ENCODE measurements around the gene ATOH8. TPM values are rescaled to one million over a fixed set of nuclear protein-coding genes. Genes with fewer than 3 reads are reported as not detected.

ATOH8 gene
- total and polyA plus RNA-seq, 2 donors (not counting 1 experiment from before 2014, with no cell fraction given), result not detected

GRCh38 chr2:85785871-85786270 is 32.1 kb downstream of the ATOH8 start:
- H3K9ac ChIP-seq (ENCODE audit: low read length), result no peak overlapping the region
- Mint-ChIP-seq H3K27ac (no peak overlapping the region), H3K4me1 (peaks cover 2% of the 10 kb centered on the region), H3K9me3 (ENCODE audit: insufficient read depth) (no peaks in the 10 kb centered on the region), H3K4me3 (no peak overlapping the region), H3K27me3 (peaks cover 13% of the 10 kb centered on the region)
- ChIA-PET CTCF (interaction anchor here (1.5 kb wide), 1 partner anchor 57 kb away, joined by 3 read pairs; no protein-coding TSS in a partner anchor), POLR2A (no interaction called here)
- H4K20me1 ChIP-seq (ENCODE audit: control insufficient read depth, insufficient read depth, low read length, poor library complexity, severe bottlenecking), result no peaks in the 10 kb centered on the region
- H3K9me3 ChIP-seq (ENCODE audit: control extremely low read depth in 1 of 3, control insufficient read depth in 2 of 3, insufficient read depth in 1 of 3, low read length in 2 of 3), result no peaks in the 10 kb centered on the region
- intact Hi-C loops (cut with micrococcal nuclease), result no loop called here
- TF ChIP-seq CTCF (IDR thresholded peaks at IDR 0.05), result no peak
- TF ChIP-seq EZH2 (IDR thresholded peaks at IDR 0.05; ENCODE audit: borderline replicate concordance, insufficient read depth, low read depth, low read length, poor library complexity, severe bottlenecking), result no peak
- no peaks in the 10 kb centered on the region for H3K36me3 ChIP-seq (replicated peaks in 1 of 2; ENCODE audit: control extremely low read depth in 1 of 2, control insufficient read depth in 1 of 2, extremely low read depth in 1 of 2, insufficient read depth in 2 of 2, low read length in 1 of 2)
- H3K27ac ChIP-seq (ENCODE audit: low read length in 2 of 2), result no peak overlapping the region
- peak overlapping the region; percentile 33 for H2AFZ ChIP-seq (ENCODE audit: insufficient read depth, low read depth, low read length, poor library complexity, severe bottlenecking)
- H3K4me1 ChIP-seq (ENCODE audit: control insufficient read depth in 2 of 2, insufficient read depth in 2 of 2, low read length in 2 of 2), result no peaks in the 10 kb centered on the region
- ATAC-seq (ENCODE audit: low read depth) (no peak), DNase-seq (no peak)
- no peaks in the 10 kb centered on the region for H3K79me2 ChIP-seq (ENCODE audit: control insufficient read depth, insufficient read depth, low read length)
- peaks cover 0 to 11% (median 3%) of the 10 kb centered on the region in 4 experiments for H3K27me3 ChIP-seq (replicated peaks in 1 of 4; ENCODE audit: control extremely low read depth in 1 of 4, control insufficient read depth in 3 of 4, insufficient read depth in 4 of 4, low read length in 3 of 4)
- no peak overlapping the region for H3K4me2 ChIP-seq (replicated peaks; ENCODE audit: low read depth, low read length, poor library complexity, severe bottlenecking)
- 60% methylated on average over 4 of the region's 4 CpGs for WGBS (ENCODE audit: insufficient coverage)
- H3K4me3 ChIP-seq (ENCODE audit: control extremely low read depth in 1 of 5, extremely low read depth in 1 of 5, insufficient read depth in 1 of 5, low read depth in 2 of 5, low read length in 4 of 5), result no peak overlapping the region

- Histone ChIP-seq H4K20me1 (ENCODE audit: control insufficient read depth, insufficient read depth, low read length, poor library complexity, severe bottlenecking) (no peaks in the 10 kb centered on the region), H3K27me3 (replicated peaks in 1 of 4; ENCODE audit: control extremely low read depth in 1 of 4, control insufficient read depth in 3 of 4, insufficient read depth in 4 of 4, low read length in 3 of 4) (peaks cover 0 to 11% (median 4%) of the 10 kb centered on the region in 4 experiments), H3K36me3 (replicated peaks in 1 of 2; ENCODE audit: control extremely low read depth in 1 of 2, control insufficient read depth in 1 of 2, extremely low read depth in 1 of 2, insufficient read depth in 2 of 2, low read length in 1 of 2) (no peaks in the 10 kb centered on the region), H3K4me2 (replicated peaks; ENCODE audit: low read depth, low read length, poor library complexity, severe bottlenecking) (no peak overlapping the region), H3K4me1 (ENCODE audit: control insufficient read depth in 2 of 2, insufficient read depth in 2 of 2, low read length in 2 of 2) (no peaks in the 10 kb centered on the region), H3K79me2 (ENCODE audit: control insufficient read depth, insufficient read depth, low read length) (no peaks in the 10 kb centered on the region), H3K9ac (ENCODE audit: low read length) (no peak overlapping the region), H3K27ac (ENCODE audit: low read length in 2 of 2) (no peak overlapping the region), H3K4me3 (ENCODE audit: control extremely low read depth in 1 of 5, extremely low read depth in 1 of 5, insufficient read depth in 1 of 5, low read depth in 2 of 5, low read length in 4 of 5) (no peak overlapping the region), H3K9me3 (ENCODE audit: control extremely low read depth in 1 of 3, control insufficient read depth in 2 of 3, insufficient read depth in 1 of 3, low read length in 2 of 3) (no peaks in the 10 kb centered on the region), H2AFZ (ENCODE audit: insufficient read depth, low read depth, low read length, poor library complexity, severe bottlenecking) (no peak overlapping the region)
- H3K4me3 Mint-ChIP-seq, result no peak overlapping the region
- WGBS (ENCODE audit: insufficient coverage), result 95% methylated on average over 6 of the region's 7 CpGs
- CTCF ChIA-PET, result interaction anchor here (1.5 kb wide), 1 partner anchor 58 kb away, joined by 3 read pairs; no protein-coding TSS in a partner anchor
- POLR2A ChIA-PET, result no interaction called here
- H3K27me3 Mint-ChIP-seq, result peaks cover 19% of the 10 kb centered on the region
- no peaks in the 10 kb centered on the region for H3K9me3 Mint-ChIP-seq (ENCODE audit: insufficient read depth)
- DNase-seq (no peak), ATAC-seq (ENCODE audit: low read depth) (no peak)
- H3K27ac Mint-ChIP-seq, result no peak overlapping the region
- H3K4me1 Mint-ChIP-seq, result peaks cover 2% of the 10 kb centered on the region
- TF ChIP-seq EZH2 (IDR thresholded peaks at IDR 0.05; ENCODE audit: borderline replicate concordance, insufficient read depth, low read depth, low read length, poor library complexity, severe bottlenecking) (no peak), CTCF (IDR thresholded peaks at IDR 0.05) (no peak)
- intact Hi-C loops (cut with micrococcal nuclease), result no loop called here
These were observed 32.7 kb downstream of the ATOH8 start for GRCh38 chr2:85786444-85786843.
